ENCODE results near the gene CTSH.

- TF ChIP-seq CTCF (IDR thresholded peaks at IDR 0.05) = no peak
- no peak for TF ChIP-seq POLR2A (IDR thresholded peaks at IDR 0.05)
- TF ChIP-seq EP300 (IDR thresholded peaks at IDR 0.05; ENCODE audit: low read depth) = no peak
- TF ChIP-seq POLR2AphosphoS5 (IDR thresholded peaks at IDR 0.05) = no peak
These were observed 21.8 kb downstream of the CTSH start for GRCh38 chr15:78923015-78923414.

All from transverse colon (tissue), 4 donors.